AG04450 (cell line): ENCODE measurements around the gene PRRC2B. TPM values are rescaled to one million over a fixed set of nuclear protein-coding genes. Genes with fewer than 3 reads are reported as not detected.
A peak's percentile ranks its signal among the peaks of the same experiment; 100 is the strongest.

Experiments
- CTCF ChIA-PET: fragments of 300-600, 350-600 bp; formaldehyde crosslinking; extraction: SDS; loops from one replicate; lab custom pipeline; 2022; ENCODE audit warnings: antibody characterized with exemption, inconsistent platforms; lab: Charles Lee
- POLR2A ChIA-PET: fragments of 350-600 bp; formaldehyde crosslinking; extraction: SDS; loops from one replicate; lab custom pipeline; 2021; ENCODE audit warnings: antibody characterized with exemption, inconsistent platforms; lab: Yijun Ruan, JAX
- DNase-seq: peaks from one replicate; pipeline ENCODE4 v3.0.0-alpha.2; 2011; ENCODE audit warnings: low read depth, low spot score
- H3K27ac ChIP-seq: one replicate; pipeline ENCODE4 v1.5.1; 2012; ENCODE audit warnings: low read depth, low read length, control low read depth
- H3K27me3 ChIP-seq: one replicate; pipeline ENCODE4 v1.6.0; 2012; ENCODE audit warnings: low read length; ENCODE audit not compliant: control insufficient read depth, insufficient read depth
- H3K4me3 ChIP-seq: 2 replicates; pipeline ENCODE4 v1.5.1; 2011; ENCODE audit warnings: mild to moderate bottlenecking, low read depth, low read length, control low read depth
- H3K9me3 ChIP-seq: 2 replicates; pipeline ENCODE4 v1.5.1; 2012; ENCODE audit warnings: low read length; ENCODE audit not compliant: control insufficient read depth, insufficient read depth
- polyA plus RNA-seq: library from polyadenylated mRNA; depleted of rRNA; stranded (reverse); fragments of >200 nt; gene quantifications from 2 replicates; pipeline ENCODE4 v1.2.3, GENCODE V29; 2011
- TF ChIP-seq, protein P1 (sequence below): IDR thresholded peaks from 2 replicates; pipeline ENCODE4 v1.5.1; 2011; ENCODE audit warnings: low read depth, low read length, control low read depth, inconsistent platforms

Gene PRRC2B
- polyA plus RNA-seq, 1 experiment = 31.8 TPM

DNA sequence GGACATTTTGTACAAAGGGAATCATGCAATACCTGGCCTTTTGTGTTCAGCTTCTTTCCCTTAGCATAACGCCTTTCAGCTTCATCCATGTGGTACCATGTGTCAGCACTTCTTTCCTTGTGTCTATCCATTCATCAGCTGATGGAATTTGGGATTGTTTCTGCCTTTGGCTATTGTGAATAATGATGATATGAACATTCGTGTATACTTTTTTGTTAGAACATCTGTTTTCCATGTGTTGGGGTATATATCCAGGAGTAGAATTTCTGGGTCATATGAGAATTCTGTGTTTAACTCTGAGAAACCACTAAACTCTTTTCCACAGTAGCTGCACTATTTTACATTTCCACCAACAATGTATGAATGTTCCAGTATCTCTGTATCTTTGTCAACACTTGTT is 14.8 kb upstream of the PRRC2B start:
- Histone ChIP-seq H3K9me3 (no peaks in the 10 kb centered on the region), H3K4me3 (no peak overlapping the region), H3K27me3 (no peaks in the 10 kb centered on the region), H3K27ac (no peak overlapping the region)
- TF ChIP-seq, protein P1, sequence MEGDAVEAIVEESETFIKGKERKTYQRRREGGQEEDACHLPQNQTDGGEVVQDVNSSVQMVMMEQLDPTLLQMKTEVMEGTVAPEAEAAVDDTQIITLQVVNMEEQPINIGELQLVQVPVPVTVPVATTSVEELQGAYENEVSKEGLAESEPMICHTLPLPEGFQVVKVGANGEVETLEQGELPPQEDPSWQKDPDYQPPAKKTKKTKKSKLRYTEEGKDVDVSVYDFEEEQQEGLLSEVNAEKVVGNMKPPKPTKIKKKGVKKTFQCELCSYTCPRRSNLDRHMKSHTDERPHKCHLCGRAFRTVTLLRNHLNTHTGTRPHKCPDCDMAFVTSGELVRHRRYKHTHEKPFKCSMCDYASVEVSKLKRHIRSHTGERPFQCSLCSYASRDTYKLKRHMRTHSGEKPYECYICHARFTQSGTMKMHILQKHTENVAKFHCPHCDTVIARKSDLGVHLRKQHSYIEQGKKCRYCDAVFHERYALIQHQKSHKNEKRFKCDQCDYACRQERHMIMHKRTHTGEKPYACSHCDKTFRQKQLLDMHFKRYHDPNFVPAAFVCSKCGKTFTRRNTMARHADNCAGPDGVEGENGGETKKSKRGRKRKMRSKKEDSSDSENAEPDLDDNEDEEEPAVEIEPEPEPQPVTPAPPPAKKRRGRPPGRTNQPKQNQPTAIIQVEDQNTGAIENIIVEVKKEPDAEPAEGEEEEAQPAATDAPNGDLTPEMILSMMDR = no peak
- no peak for DNase-seq
- ChIA-PET POLR2A (interaction anchor here (0.5 to 1.1 kb wide), 2 partner anchors 17 to 168 kb away, joined by 3 to 9 read pairs; no protein-coding TSS in a partner anchor), CTCF (no interaction called here)

DNA sequence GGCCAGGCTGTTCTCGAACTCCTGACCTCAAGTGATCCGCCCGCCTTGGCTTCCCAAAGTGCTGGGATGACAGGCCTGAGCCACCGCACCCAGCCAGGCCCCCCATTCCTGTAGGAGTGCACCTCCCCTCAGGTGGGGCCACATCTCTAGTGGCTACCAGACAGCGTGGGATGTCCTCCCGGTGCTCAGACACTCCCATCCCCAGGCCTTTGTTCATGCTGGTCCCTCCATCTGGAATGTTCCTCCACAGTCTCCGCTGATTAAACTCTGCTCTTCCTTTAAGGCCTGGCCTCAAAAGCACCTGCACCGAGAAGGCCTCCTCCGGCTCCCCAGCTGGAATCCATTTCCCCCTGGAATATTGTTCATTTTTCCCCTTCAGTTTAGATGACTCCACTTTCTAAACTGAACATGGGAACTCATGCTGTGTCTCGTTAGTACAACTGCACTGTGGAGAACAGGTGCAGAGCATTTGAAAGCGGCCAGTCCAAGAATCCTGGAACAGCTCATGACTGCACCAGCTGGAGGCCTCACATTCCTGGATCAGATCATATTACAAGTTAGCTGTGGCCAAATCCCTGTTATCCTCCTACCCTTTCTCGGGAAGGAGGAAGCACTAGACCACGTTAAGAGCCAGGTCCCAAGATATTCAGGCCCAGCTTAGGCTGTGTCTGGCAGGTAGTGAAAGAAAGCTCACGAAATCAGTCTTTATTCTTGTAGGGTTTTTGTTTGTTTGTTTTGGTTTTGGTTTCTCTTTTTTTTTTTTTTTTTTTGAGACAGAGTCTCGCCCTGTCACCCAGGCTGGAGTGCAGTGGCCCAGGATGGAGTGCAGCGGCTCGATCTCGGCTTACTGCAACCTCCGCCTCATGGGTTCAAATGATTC is 10.8 kb upstream of the PRRC2B start:
- peak; percentile 82 for DNase-seq
- ChIA-PET POLR2A (interaction anchor here (0.7 to 1.1 kb wide), 3 partner anchors 10 to 61 kb away, joined by 4 to 8 read pairs (median 7); no protein-coding TSS in a partner anchor), CTCF (interaction anchor here (1.9 kb wide), 1 partner anchor 33 kb away, joined by 8 read pairs; no protein-coding TSS in a partner anchor)
- H3K4me3 ChIP-seq = no peak overlapping the region
- TF ChIP-seq, protein P1 = no peak
- H3K27ac ChIP-seq = no peak overlapping the region
- H3K27me3 ChIP-seq = no peaks in the 10 kb centered on the region
- no peaks in the 10 kb centered on the region for H3K9me3 ChIP-seq

DNA sequence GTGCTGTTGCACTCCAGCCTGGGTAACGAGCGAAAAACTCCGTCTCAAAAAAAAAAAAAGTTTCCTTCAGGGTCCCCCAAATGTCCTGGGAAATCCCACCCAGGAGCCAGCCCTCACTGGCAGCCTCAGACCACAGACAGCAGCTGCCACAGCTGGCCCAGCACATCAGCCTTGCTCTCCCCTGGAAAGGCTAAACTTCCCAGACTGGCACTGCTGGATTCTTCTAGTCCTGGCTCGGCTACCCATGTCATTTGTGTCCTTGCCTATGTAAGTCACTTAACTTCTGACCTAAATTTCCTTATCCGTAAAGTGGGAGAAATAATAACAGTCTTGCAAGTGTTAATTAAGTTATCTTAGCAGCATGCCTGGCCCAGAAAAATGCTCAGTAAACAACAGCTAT is 8.6 kb upstream of the PRRC2B start:
- TF ChIP-seq, protein P1 = no peak
- POLR2A ChIA-PET = interaction anchor here (1.0 kb wide), 1 partner anchor 12 kb away, joined by 7 read pairs; no protein-coding TSS in a partner anchor
- H3K9me3 ChIP-seq = no peaks in the 10 kb centered on the region
- no peak overlapping the region for H3K4me3 ChIP-seq
- peaks cover 3% of the 10 kb centered on the region for H3K27me3 ChIP-seq
- no peak overlapping the region for H3K27ac ChIP-seq
- CTCF ChIA-PET = no interaction called here
- DNase-seq = no peak

DNA sequence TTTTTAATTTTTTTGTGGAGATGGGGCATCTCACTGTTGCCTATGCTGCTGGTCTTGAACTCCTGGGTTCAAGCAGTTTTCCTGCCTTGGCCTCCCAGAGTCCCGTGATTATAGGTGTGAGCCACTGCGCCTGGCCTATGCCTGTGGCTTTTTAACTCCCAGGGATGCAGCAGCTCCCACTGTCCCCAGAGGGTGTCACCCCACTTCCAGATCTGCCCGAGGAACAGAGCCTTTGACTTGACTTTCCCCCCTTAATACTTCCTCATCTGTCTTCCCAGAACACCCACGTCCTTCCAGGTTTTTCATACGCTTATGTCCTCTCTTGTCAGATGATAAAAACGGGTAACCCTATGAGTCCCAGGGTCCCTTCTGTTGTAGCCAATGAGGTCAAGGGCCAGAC is 7.6 kb upstream of the PRRC2B start:
- TF ChIP-seq, protein P1 = no peak
- CTCF ChIA-PET = no interaction called here
- no peak overlapping the region for H3K27ac ChIP-seq
- no peaks in the 10 kb centered on the region for H3K9me3 ChIP-seq
- POLR2A ChIA-PET = no interaction called here
- no peak for DNase-seq
- peaks cover 3% of the 10 kb centered on the region for H3K27me3 ChIP-seq
- no peak overlapping the region for H3K4me3 ChIP-seq

DNA sequence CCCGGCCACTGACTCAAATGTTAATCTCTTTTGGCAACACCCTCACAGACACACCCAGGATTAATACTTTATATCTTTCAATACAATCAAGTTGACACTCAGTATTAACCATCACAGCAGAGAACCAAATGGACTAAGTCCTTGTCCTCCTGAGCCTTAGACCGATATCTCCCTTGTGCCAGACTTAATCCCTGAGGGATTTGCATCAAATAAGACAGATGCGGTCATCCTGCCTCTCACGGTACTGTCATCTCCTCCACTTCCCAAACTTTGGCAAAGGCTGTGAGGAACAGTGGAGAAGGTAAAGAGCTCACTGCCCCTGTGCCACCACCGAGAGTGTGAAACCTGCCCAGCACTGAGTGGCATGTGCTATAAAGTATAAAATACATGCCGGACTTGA is 6.5 kb upstream of the PRRC2B start:
- peaks cover 3% of the 10 kb centered on the region for H3K27me3 ChIP-seq
- H3K9me3 ChIP-seq = no peaks in the 10 kb centered on the region
- ChIA-PET POLR2A (no interaction called here), CTCF (no interaction called here)
- H3K4me3 ChIP-seq = no peak overlapping the region
- TF ChIP-seq, protein P1 = no peak
- DNase-seq = no peak
- no peak overlapping the region for H3K27ac ChIP-seq
